WERI-Rb-1 (cell line): Measurements from ENCODE around the gene MAP1LC3B2.
A peak's percentile ranks its signal among the peaks of the same experiment; 100 is the strongest.

Source experiments
- DNase-seq: peaks from one replicate; pipeline ENCODE4 v3.0.0-alpha.2; 2020
- H3K27ac ChIP-seq: fragments of 250-450 bp; sonication (Bioruptor Pico); 2 replicates; pipeline ENCODE4 v1.5.1; 2020; ENCODE audit warnings: mild to moderate bottlenecking, moderate library complexity
- H3K27me3 ChIP-seq: fragments of 250-450 bp; sonication (Bioruptor Pico); 2 replicates; pipeline ENCODE4 v1.5.1; 2021; ENCODE audit warnings: mild to moderate bottlenecking, low read depth, moderate library complexity; ENCODE audit not compliant: insufficient read depth, severe bottlenecking
- H3K36me3 ChIP-seq: fragments of 250-450 bp; sonication (Bioruptor Pico); 2 replicates; pipeline ENCODE4 v1.5.1; 2020; ENCODE audit warnings: mild to moderate bottlenecking, moderate library complexity
- H3K4me3 ChIP-seq: 2 replicates; pipeline ENCODE4 v1.5.1; 2011; ENCODE audit warnings: low read depth, mild to moderate bottlenecking, control low read depth, low read length
- H3K9me3 ChIP-seq: fragments of 250-450 bp; sonication (Bioruptor Pico); 2 replicates; pipeline ENCODE4 v1.5.1; 2021; ENCODE audit warnings: mild to moderate bottlenecking, moderate library complexity; ENCODE audit not compliant: severe bottlenecking
- CTCF ChIP-seq: IDR thresholded peaks from 2 replicates; pipeline ENCODE4 v1.5.1; 2011; ENCODE audit warnings: low read depth, mild to moderate bottlenecking, control low read depth, inconsistent platforms, low read length

MAP1LC3B2 gene

GRCh38 chr12:116528065-116528464 is 31.1 kb upstream of the MAP1LC3B2 start:
- no peaks in the 10 kb centered on the region for H3K27me3 ChIP-seq
- no peak overlapping the region for H3K4me3 ChIP-seq
- no peak overlapping the region for H3K27ac ChIP-seq
- no peak for DNase-seq
- H3K9me3 ChIP-seq, result no peaks in the 10 kb centered on the region
- H3K36me3 ChIP-seq, result no peaks in the 10 kb centered on the region
- TF ChIP-seq CTCF, result no peak

- H3K36me3 ChIP-seq, result no peaks in the 10 kb centered on the region
- H3K9me3 ChIP-seq, result no peaks in the 10 kb centered on the region
- no peak for DNase-seq
- H3K27me3 ChIP-seq, result no peaks in the 10 kb centered on the region
- no peak overlapping the region for H3K4me3 ChIP-seq
- TF ChIP-seq CTCF, result no peak
- H3K27ac ChIP-seq, result no peak overlapping the region
Measured at GRCh38 chr12:116528498-116528897, 30.7 kb upstream of the MAP1LC3B2 start.

- Histone ChIP-seq H3K27ac (no peak overlapping the region), H3K36me3 (no peaks in the 10 kb centered on the region), H3K4me3 (no peak overlapping the region), H3K9me3 (no peaks in the 10 kb centered on the region), H3K27me3 (no peaks in the 10 kb centered on the region)
- no peak for DNase-seq
- no peak for TF ChIP-seq CTCF
Measured at GRCh38 chr12:116529048-116529447, 30.1 kb upstream of the MAP1LC3B2 start.

GRCh38 chr12:116529686-116530085 is 29.5 kb upstream of the MAP1LC3B2 start:
- Histone ChIP-seq H3K27me3 (no peaks in the 10 kb centered on the region), H3K4me3 (no peak overlapping the region), H3K9me3 (no peaks in the 10 kb centered on the region), H3K27ac (no peak overlapping the region), H3K36me3 (no peaks in the 10 kb centered on the region)
- TF ChIP-seq CTCF, result no peak
- no peak for DNase-seq

- Histone ChIP-seq H3K9me3 (no peaks in the 10 kb centered on the region), H3K4me3 (no peak overlapping the region), H3K27me3 (no peaks in the 10 kb centered on the region), H3K36me3 (no peaks in the 10 kb centered on the region), H3K27ac (no peak overlapping the region)
- no peak for DNase-seq
- no peak for TF ChIP-seq CTCF
Measured at GRCh38 chr12:116532428-116532827, 26.8 kb upstream of the MAP1LC3B2 start.

- Histone ChIP-seq H3K27me3 (no peaks in the 10 kb centered on the region), H3K4me3 (peak overlapping the region; percentile 56; the same call in 1 of the 2 replicates), H3K27ac (no peak overlapping the region), H3K9me3 (no peaks in the 10 kb centered on the region), H3K36me3 (no peaks in the 10 kb centered on the region)
- no peak for DNase-seq
- no peak for TF ChIP-seq CTCF
Measured at GRCh38 chr12:116532986-116533342, 26.2 kb upstream of the MAP1LC3B2 start.
